LoVo (cell line): Measurements from ENCODE around the gene FKBP14.

Experiments used
- DNase-seq: peaks from one replicate; pipeline ENCODE4 v3.0.0-alpha.2; 2016; ENCODE audit warnings: low spot score

Gene FKBP14

DNA sequence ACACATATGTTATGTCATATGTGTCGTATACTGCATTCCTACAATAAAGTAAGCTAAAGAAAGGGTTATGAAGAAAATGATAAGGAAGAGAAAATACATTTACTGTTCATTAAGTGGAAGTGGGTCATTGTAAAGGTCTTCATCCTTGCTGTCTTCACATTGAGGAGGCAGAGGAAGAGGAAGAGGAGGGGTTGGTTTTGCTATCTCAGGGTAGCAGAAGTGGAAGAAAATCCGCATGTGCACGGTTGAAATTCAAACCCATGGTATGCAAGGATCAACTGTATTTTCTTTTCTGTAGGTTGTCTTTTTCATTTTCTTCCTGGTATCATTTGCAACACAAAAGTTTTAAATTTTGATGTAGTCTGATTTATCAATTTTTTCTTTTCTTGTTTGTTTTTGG lies 8.0 kb upstream of the FKBP14 start:
- DNase-seq: no peak

DNA sequence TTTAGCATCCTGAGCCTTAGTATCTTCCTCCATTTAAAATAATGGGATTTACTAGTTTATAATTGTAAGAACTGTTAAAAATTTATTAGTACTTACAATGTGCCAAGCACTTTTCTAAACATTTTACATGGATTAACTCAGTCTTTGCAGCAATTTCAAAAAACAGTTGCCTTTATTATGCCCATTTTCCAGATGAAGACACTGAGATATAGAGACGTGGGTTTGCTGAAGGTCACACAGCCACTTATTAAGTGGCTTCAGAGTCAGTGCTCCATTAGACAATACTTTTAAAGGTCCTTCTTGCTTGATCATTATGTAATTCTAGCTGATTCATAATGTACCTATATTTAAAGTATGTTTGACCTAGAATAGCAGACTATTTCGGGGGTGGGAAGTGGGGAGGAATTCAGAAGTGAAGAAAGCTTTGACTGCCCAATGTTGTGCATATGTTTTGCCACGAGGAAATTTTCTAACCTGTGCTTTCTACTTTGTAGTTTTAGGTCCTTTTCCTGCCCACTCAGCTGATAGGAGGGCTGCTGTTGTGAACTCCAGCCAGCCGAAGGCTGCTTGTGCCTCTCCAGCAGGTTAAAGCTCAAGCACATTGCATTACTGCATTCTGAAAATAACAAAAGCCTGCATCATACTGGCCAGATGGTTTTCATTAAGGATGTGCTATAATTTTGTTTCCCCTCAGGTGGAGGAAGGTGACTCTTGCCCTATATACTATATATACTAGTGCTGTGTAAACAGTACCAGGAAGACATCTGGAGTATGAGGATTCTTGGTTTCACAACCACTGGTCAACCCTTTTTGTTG lies 6.0 kb upstream of the FKBP14 start:
- no peak for DNase-seq

DNA sequence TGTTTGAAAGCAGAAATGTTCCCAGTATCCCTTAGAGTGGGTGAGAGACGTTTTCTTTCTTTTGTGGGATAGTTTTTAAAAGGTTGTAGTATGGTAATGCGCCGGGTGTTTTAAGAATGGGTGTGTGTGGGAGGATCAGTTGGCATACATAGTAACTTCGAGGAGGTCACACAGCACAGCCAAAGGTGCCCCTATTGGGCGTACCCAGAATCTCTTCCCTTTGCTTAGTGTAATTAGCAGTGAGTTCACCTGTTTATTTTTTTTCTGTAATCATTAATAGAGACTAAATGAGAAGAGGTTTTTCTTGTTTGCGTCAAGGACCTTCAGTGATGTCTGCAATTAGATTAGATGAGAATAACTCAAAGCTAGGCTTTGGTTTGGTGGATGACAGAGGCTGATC lies 3.2 kb upstream of the FKBP14 start:
- peak; percentile 33 for DNase-seq

DNA sequence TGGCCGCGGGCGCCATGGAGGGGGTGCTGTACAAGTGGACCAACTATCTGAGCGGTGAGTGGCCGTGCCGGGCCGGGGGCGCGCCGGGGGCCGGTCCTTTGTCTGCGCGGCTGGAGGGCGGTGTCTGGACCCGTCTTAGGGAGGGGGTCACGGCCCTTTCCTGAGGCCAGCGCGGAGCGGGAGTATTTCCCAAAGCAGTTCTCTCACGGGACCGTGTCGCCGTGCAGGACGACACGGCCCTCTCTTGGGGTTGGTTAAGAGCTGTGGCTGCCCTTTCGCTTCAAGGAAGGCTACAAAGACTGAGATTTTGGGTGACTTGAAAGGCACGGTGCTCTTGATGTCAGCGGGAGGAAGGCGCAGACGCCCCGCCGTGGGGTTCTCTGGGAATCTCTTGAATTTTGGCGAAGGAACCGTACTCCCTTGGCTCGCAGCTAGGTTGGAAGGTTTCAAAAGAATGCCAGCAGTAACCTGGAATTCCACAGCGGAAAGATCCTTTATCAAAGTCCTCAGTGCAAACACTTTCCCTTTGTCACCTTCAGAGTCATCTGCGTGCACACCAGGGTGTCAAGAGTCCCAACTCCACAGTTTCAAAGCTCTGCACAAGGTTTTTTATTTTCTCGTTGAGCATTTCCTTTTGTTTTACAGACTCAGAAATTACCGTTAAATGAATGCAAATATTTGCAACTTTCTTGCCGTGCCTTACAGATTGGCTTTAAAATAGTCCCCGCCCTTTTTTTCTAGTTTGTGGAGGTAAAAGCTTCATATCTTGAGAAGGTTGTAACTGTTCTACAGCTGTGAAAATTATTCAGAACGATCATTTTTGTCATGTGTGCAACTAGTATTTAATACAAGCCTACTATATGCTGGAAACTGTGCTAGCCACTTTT lies 2.5 kb upstream of the FKBP14 start:
- peak; percentile 48 for DNase-seq

DNA sequence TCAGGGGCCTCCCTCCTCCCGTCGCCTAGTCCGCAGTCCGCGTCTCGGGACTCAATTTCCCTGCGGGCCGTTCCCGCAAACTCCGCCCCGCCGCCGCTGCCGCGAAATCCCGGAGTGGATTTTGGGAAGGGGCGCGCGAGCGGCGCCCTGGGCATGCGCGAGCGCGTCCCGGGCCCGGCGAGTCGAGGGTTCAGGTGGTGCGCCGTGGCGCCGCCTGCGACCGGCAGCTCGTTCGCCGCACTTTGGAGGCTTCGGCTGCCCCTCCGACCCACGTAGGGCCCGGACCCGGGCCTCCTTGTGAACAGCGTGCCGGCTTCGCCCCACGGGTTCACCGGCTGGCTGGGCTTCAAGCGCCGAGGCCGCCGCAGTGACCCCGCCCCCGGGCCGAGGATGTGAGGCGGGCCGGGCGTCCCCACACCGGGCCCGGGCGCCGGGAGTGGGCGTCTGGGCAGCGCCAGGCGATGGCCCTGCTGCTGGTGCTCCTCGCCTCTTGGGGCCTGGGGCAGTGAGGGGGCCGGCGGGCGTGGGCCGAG lies 1.8 kb upstream of the FKBP14 start, which contains the start of gene PLEKHA8:
PLEKHA8 (plus strand) TSS at position 197 of the 533 bp plus-strand sequence. CDS start 351 bp downstream, outside the sequence.
- peak; percentile 95 for DNase-seq

DNA sequence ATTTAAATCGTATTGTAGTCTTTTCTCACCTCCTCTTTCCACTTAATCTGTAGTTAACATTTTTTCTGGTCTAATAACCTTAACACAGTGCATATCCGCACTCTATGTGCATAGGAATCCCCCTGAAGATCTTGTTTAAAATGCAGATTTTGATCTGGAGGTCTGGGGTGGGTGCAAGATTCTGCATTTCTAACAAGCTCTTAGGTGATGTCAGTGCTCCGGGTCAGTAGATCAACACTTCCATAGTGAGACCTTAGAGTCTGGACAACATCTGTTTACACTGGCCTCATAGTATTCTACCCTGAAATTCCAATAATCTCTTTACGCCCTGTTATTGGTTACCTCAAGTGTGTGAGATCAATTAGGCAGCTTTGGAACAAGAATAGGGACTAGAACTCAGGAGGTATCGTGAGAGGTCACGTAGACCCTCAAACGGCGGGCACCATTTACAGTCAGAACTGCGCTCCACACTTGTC lies 1.3 kb upstream of the FKBP14 start:
- DNase-seq: no peak

DNA sequence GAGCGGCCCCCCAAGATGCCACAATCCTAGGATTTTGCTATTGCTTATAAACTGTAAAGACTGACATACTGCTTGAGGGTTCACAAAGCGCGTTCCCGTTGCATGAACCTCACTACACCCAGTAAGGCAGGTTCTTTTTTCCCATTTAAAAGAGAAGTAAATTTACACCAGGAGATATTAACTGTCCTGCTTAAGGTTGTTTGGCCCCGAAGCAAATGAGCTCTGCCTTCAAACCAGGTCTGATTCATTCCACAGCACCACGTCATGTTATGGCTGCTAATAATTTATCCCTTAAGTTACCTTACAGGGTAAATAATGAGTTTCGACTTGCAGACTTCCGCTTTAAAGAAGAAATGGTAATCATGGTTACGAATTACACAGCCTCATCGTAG lies 559 bp upstream of the FKBP14 start:
- DNase-seq: peak; percentile 69

DNA sequence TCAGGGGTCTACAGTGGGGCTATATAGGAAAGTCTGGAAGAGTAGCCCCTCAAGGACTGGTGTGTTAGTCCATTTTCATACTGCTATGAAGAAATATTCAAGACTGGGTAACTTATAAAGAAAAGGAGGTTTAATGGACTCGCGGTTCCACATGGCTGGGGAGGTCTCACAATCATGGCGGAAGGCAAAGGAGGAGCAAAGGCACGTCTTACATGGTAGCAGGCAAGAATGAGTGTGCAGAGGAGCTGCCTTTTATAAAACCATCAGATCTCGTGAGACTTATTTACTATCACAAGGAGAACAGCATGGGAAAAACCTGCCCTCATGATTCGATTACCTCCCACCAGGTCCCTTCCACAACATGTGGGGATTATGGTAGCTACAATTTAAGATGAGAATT lies 3.0 kb downstream of the FKBP14 start:
- no peak for DNase-seq

DNA sequence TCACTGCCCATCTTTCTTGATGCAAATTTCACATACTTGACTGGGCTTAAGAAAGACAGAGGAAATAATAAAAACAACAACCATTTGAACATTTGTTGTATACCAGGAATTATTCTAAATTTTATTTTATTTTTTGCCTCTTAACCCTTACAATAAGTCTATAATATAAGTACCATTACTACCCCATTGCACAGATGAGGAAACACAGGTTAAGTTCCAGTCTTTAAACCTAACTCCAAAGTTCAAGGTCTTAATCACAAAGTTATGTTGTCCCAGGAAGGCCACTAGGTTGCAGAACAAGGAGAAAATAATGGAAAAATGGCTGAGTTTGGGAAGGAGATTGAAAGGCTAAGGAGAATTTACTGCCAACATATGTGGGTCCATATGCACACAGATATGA lies 3.5 kb downstream of the FKBP14 start:
- DNase-seq: no peak

DNA sequence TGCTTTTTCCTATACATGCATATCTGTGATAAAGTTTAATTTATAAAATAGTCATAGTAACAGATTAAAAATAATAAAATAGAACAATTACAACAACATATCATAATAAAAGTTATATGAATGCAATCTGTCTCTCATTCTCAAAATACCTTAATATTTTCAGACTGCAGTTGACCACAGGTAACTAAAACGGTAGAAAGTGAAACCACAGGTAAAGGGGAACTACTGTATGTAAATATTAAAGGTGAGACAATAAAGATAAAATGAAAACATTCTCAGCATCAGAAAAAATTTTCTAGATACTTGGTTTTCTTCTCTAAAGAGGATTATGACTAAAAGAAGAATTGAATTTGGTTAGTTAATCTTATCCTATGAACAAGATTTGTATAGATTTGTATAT lies 6.0 kb downstream of the FKBP14 start:
- no peak for DNase-seq

DNA sequence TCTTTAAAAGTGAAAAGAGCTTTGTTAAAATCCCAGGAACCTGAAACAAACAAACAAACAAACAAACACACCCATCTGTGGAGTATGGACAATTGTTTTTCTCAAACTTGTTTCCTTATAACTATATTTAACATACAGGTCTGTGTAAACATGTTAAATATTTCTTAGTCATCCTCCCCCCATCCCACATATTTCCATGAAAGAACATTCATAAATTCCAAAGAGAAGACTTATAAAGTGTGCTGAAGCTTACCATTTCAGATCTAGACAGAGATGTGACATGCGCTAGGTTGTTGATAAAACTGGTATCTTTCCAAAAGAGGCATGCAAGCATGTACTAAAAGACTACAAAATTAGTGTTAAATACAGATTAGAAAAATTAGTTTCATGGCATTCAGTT lies 6.5 kb downstream of the FKBP14 start:
- DNase-seq: peak; percentile 36

DNA sequence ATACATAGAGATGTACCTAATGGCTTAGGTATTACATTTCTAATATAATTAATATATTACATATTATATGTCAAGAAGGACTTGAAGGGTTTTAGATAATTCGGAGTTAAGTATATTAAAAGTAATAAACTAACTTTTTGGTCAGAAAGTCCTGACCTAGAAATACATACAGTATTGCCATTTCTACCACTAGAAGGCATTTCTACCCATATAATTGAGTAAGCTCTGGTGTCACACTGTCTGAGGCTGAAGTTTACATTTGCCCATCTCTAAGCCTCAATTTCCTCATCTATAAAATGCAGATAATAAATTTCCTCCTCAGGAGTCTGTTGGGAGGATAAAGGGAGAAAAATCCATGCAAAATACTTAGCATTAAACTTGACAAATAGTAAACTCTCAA lies 7.1 kb downstream of the FKBP14 start:
- no peak for DNase-seq

DNA sequence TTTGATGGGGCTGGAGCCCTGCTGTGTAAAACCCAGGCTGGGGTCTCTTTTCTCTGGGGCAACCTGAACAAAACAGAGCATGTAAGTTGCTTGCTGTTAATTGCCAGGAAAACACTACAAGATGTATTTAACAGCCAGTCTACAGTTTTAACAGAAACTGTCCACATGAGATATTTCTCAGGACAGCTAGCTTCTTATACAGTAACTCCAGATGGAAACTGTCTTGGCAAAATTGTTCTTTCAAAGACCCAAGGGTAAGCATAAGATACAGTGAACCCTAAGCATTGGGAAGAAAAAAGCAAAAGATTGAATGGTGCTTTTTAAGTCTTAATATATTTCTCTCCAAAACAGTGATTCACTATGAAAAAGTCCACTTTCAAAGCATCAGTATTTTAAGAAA lies 8.1 kb downstream of the FKBP14 start:
- no peak for DNase-seq

DNA sequence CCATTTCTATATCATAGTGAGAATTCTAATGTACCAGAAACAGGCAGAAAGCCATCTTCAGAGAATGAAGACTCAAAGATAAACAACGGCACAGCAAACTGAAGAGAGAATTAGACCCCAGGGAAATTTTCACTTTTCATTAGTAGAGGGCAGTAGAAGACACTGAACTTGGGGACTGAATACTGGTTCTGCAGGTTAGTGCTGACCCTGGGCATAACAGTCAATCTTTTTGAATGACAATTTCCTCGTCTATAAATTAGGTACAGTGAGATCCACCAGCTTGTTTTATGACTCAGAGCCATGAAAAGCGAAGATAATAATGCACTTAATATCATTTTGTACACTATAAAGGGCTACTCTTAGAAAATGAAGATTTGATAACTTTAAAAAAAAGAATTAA lies 13.7 kb downstream of the FKBP14 start:
- DNase-seq: no peak

DNA sequence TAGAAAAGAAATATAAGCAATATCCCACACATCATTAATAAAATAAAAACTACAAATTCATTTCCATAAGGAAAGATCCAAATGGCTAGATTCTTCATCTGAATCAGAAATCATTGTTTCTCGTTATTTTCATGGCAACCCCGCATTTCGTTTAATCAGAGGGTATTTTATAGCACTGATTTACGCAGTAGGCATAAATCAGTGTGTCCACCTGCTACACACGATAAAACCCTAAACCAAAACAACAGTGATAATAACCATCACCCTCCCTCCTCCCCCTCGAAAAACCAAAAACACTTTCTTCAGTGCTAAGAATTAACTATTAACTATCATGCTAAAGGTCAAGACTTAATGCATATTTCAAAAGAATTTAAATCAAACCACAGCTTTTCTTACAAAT lies 16.5 kb downstream of the FKBP14 start:
- no peak for DNase-seq

DNA sequence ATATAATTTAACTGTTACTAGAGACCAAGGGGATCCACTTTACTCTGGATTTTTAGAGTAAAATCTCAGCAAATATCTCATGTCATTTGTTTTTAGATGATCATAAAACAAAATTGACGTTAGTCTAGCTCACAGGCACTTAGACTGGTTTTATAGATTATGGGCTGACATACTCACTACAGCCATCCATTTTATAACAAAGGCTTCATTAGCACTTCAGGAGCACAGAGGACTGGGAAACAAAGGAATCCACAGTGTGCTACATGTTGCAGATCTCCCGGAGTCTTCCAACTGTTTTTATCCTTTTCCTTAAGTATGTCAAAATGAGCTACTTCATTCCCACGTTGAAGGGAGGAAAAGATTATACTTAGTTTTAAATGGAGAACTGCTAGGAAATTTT lies 21.0 kb downstream of the FKBP14 start:
- DNase-seq: no peak

DNA sequence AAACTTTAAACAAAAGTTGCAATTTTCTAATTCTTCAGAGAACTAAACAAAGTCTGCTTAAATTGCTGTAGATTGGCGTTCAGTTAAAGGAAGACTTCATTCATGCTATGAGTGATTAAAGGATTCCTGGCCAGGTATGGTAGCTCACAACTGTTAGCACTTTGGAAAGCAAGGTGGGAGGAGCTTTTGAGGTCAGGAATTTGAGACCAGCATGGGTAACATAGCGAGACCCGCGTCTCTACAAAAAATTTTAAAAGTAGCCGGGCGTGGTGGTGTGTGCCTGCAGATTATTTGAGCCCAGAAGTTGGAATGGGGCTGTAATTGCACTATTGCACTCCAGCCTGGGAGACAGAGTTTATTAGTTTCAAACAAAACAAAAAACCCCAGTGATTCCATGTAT lies 23.4 kb downstream of the FKBP14 start:
- DNase-seq: no peak

DNA sequence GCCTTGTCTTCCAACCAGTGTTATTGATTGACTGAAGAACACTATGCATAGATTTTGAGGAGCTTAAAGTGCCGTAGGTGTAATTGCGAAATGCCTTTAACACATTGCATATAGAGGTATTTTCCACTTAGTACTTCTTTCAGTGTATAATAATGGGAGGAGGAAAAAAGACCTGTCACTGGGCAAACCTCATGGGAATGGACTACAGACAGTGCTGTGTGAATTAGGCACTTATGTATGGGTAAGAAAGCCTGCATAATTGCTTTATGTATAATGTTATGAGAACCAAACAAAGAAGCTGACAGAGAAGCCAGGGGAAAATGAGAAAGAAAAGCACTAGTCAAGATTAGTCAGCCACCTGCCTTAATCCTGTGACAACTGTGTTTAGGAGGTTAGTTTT lies 24.5 kb downstream of the FKBP14 start:
- DNase-seq: no peak

DNA sequence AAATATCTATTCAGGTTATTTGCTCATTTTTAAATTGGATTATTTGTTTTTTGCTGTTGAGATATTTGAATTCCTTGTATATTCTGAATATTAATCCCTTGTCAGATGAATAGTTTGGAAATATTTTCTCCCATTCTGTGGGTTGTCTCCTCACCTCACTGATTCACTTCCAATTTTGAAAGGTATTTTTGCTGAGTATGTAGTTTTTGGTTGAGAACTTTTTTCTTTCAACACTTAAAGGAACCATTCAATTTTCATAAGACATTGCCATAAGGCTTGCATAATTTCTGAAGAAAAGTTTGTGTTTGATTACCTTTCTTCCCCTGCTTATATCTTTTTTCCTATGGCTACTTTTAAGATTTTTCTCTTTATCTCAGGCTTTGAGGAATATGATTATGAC lies 28.0 kb downstream of the FKBP14 start:
- DNase-seq: no peak

DNA sequence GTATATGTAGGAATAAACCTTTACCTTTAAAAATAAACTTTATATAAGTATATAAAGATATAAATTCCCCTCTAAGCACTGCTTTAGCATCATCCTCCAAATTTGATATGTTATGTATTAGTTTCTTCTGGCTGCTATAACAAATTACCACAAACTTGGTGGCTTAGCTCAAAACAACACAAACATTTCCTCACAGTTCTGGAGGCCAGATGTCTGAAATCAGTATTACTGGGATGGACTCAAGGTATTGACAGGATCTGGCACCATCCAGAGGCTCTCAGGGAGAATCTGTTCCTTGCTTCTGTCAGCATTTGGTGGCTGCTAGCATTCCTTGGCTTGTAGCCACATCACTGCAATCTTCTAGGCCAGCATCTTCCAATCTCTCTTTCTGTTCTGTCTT lies 30.2 kb downstream of the FKBP14 start:
- DNase-seq: no peak

DNA sequence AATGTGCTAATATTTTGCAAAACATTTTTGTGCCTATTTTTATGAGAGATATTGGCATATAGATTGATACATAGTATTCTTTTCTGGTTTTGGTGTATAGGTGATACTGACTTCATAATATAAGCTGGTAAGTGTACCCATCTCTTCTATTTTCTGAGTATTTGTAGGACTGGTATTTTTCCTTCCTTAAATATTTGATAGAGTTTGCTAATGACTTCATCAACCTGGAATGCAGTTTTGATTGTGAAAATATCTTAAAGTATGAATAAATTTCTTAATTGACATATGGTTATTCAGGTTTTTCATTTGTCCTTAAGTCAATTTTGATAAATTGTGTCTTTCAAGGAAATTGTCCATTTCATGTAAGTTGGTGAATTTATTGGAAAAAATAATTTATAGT lies 30.9 kb downstream of the FKBP14 start:
- DNase-seq: no peak

DNA sequence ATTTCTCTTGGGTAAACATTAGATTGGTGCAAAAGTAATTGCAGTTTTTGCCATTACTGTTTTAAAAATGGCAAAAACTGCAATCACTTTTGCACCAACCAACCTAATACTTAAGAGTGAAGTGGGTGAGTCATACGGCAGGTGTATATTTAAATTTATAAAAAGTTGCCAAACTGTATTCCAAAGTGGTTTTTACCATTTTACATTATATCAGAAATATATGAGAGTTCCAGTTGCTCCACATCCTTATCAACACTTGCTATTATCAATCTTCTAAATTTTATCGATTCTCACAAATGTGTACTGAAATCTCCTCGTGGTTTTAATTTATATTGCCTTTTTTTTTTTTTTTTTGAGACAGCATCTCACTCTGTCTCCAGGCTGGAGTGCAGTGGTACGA lies 33.4 kb downstream of the FKBP14 start:
- no peak for DNase-seq

DNA sequence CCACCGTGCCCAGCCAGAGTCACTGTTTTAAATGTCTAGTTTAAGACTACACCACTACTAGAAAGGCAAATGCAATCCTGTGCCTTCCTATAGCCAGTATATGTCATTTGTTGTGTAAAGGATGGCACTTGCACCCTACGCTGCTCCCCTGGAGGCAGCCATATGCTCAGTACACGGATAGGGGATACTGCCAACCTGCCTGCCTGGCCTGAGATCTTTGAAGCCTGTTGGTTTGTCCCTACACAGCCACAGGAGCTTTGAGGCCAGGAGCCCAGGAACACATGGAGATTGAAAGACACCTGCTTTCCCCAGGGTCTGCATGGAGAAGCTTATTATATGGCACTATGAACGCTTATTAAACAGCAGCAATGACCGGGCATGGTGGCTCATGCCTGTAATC lies 34.6 kb downstream of the FKBP14 start:
- no peak for DNase-seq
